ENCODE measurements around the gene AATF. TPM values are rescaled to one million over a fixed set of nuclear protein-coding genes. Genes with fewer than 3 reads are reported as not detected.

The AATF gene
- total and polyA plus RNA-seq, 9 of the 15 experiments (the other 6 are each of a cell fraction or from before 2014, with no cell fraction given) = 34.5 to 133 (median 90.1) TPM

DNA sequence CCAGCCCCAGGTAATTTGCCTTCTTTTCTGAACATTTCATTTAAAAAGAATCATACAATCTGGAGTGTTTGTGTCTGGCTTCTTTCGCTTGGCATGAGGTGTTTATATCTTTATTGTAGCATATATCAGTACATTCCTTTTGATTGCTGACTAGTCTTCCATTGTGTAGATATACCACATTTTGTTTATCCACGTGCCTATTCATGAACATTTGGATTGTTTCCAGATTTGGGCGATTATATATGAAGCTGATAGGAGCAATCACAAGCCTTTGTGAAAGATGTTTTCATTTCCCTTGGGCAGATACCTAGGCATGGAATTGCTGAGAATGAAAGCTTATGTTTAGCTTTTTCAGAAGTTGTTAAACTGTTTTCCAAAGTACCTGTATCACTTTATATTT, 120.3 kb downstream of the AATF start:
- Histone ChIP-seq H2AFZ (ENCODE audit: low read depth, low read length) (no peak overlapping the region), H3K4me2 (ENCODE audit: insufficient read depth, low read length) (no peak overlapping the region), H3K9me3 (replicated peaks; ENCODE audit: control insufficient read depth, insufficient read depth, low read depth, low read length) (peaks cover 2% of the 10 kb centered on the region; the same call in 1 of the 2 replicates), H3K4me3 (no peak overlapping the region), H3K27ac (ENCODE audit: extremely low read depth, low read depth, low read length) (no peak overlapping the region), H3K9me1 (ENCODE audit: control insufficient read depth, insufficient read depth, low read length) (no peaks in the 10 kb centered on the region), H4K20me1 (replicated peaks; ENCODE audit: control insufficient read depth, insufficient read depth, low read length) (peaks cover 14% of the 10 kb centered on the region; the same call in 1 of the 2 replicates), H3K36me3 (ENCODE audit: control insufficient read depth, insufficient read depth, low read length) (no peaks in the 10 kb centered on the region), H3K79me2 (ENCODE audit: control insufficient read depth, insufficient read depth, low read length) (no peaks in the 10 kb centered on the region), H3K4me1 (replicated peaks in 1 of 2; ENCODE audit: control insufficient read depth in 2 of 2, insufficient read depth in 2 of 2, low read length in 2 of 2) (peaks cover 0 to 12% of the 10 kb centered on the region in 2 experiments; a peak in 2 of 5 replicates), H3K27me3 (ENCODE audit: control insufficient read depth in 2 of 2, insufficient read depth in 2 of 2, low read length in 2 of 2) (peaks cover 45 to 62% of the 10 kb centered on the region in 2 experiments), H3K9ac (ENCODE audit: insufficient read depth in 1 of 2, low read depth in 2 of 2, low read length in 2 of 2) (no peak overlapping the region)
- FAIRE-seq = no peak
- ChIA-PET POLR2A (no interaction called here), CTCF (ENCODE audit: low intra/inter-chr PET ratio) (no interaction called here)
- intact Hi-C loops (cut with micrococcal nuclease) = no loop called here
- no peak for DNase-seq (ENCODE audit: extremely low read depth in 1 of 4, low spot score in 3 of 4)
- BruUV-seq (replicated peaks) = no TSS peak
- in situ Hi-C loops (cut with MboI) = no loop called here
- no peak for ATAC-seq
- 0% methylated on average over 3 of the region's 3 CpGs for WGBS (ENCODE audit: insufficient coverage, low coverage, missing lambda C conversion rate)
- TF ChIP-seq FOXK2 (conservative IDR thresholded peaks at IDR 0.05 in 1 of 2, IDR thresholded peaks at IDR 0.05 in 1 of 2; ENCODE audit: low read depth in 2 of 2) (no peak), ZKSCAN3 (CRISPR knock-in tag; IDR thresholded peaks at IDR 0.05) (no peak), SMAD3 (CRISPR knock-in tag; conservative IDR thresholded peaks at IDR 0.05) (no peak), NUFIP1 (IDR thresholded peaks at IDR 0.05; ENCODE audit: partially characterized antibody) (no peak)
- TF ChIP-seq, protein P1, sequence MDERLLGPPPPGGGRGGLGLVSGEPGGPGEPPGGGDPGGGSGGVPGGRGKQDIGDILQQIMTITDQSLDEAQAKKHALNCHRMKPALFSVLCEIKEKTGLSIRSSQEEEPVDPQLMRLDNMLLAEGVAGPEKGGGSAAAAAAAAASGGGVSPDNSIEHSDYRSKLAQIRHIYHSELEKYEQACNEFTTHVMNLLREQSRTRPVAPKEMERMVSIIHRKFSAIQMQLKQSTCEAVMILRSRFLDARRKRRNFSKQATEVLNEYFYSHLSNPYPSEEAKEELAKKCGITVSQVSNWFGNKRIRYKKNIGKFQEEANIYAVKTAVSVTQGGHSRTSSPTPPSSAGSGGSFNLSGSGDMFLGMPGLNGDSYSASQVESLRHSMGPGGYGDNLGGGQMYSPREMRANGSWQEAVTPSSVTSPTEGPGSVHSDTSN (CRISPR knock-in tag; IDR thresholded peaks at IDR 0.05; ENCODE audit: low read depth) = no peak
- TF ChIP-seq, protein P1 (tag; conservative IDR thresholded peaks at IDR 0.05; ENCODE audit: low read depth) = no peak
- TF ChIP-seq, protein P2, sequence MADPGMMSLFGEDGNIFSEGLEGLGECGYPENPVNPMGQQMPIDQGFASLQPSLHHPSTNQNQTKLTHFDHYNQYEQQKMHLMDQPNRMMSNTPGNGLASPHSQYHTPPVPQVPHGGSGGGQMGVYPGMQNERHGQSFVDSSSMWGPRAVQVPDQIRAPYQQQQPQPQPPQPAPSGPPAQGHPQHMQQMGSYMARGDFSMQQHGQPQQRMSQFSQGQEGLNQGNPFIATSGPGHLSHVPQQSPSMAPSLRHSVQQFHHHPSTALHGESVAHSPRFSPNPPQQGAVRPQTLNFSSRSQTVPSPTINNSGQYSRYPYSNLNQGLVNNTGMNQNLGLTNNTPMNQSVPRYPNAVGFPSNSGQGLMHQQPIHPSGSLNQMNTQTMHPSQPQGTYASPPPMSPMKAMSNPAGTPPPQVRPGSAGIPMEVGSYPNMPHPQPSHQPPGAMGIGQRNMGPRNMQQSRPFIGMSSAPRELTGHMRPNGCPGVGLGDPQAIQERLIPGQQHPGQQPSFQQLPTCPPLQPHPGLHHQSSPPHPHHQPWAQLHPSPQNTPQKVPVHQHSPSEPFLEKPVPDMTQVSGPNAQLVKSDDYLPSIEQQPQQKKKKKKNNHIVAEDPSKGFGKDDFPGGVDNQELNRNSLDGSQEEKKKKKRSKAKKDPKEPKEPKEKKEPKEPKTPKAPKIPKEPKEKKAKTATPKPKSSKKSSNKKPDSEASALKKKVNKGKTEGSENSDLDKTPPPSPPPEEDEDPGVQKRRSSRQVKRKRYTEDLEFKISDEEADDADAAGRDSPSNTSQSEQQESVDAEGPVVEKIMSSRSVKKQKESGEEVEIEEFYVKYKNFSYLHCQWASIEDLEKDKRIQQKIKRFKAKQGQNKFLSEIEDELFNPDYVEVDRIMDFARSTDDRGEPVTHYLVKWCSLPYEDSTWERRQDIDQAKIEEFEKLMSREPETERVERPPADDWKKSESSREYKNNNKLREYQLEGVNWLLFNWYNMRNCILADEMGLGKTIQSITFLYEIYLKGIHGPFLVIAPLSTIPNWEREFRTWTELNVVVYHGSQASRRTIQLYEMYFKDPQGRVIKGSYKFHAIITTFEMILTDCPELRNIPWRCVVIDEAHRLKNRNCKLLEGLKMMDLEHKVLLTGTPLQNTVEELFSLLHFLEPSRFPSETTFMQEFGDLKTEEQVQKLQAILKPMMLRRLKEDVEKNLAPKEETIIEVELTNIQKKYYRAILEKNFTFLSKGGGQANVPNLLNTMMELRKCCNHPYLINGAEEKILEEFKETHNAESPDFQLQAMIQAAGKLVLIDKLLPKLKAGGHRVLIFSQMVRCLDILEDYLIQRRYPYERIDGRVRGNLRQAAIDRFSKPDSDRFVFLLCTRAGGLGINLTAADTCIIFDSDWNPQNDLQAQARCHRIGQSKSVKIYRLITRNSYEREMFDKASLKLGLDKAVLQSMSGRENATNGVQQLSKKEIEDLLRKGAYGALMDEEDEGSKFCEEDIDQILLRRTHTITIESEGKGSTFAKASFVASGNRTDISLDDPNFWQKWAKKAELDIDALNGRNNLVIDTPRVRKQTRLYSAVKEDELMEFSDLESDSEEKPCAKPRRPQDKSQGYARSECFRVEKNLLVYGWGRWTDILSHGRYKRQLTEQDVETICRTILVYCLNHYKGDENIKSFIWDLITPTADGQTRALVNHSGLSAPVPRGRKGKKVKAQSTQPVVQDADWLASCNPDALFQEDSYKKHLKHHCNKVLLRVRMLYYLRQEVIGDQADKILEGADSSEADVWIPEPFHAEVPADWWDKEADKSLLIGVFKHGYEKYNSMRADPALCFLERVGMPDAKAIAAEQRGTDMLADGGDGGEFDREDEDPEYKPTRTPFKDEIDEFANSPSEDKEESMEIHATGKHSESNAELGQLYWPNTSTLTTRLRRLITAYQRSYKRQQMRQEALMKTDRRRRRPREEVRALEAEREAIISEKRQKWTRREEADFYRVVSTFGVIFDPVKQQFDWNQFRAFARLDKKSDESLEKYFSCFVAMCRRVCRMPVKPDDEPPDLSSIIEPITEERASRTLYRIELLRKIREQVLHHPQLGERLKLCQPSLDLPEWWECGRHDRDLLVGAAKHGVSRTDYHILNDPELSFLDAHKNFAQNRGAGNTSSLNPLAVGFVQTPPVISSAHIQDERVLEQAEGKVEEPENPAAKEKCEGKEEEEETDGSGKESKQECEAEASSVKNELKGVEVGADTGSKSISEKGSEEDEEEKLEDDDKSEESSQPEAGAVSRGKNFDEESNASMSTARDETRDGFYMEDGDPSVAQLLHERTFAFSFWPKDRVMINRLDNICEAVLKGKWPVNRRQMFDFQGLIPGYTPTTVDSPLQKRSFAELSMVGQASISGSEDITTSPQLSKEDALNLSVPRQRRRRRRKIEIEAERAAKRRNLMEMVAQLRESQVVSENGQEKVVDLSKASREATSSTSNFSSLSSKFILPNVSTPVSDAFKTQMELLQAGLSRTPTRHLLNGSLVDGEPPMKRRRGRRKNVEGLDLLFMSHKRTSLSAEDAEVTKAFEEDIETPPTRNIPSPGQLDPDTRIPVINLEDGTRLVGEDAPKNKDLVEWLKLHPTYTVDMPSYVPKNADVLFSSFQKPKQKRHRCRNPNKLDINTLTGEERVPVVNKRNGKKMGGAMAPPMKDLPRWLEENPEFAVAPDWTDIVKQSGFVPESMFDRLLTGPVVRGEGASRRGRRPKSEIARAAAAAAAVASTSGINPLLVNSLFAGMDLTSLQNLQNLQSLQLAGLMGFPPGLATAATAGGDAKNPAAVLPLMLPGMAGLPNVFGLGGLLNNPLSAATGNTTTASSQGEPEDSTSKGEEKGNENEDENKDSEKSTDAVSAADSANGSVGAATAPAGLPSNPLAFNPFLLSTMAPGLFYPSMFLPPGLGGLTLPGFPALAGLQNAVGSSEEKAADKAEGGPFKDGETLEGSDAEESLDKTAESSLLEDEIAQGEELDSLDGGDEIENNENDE (IDR thresholded peaks at IDR 0.05; ENCODE audit: low read depth, low read length) = no peak
- TF ChIP-seq, protein P3, sequence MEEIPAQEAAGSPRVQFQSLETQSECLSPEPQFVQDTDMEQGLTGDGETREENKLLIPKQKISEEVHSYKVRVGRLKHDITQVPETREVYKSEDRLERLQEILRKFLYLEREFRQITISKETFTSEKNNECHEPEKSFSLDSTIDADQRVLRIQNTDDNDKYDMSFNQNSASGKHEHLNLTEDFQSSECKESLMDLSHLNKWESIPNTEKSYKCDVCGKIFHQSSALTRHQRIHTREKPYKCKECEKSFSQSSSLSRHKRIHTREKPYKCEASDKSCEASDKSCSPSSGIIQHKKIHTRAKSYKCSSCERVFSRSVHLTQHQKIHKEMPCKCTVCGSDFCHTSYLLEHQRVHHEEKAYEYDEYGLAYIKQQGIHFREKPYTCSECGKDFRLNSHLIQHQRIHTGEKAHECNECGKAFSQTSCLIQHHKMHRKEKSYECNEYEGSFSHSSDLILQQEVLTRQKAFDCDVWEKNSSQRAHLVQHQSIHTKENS (CRISPR knock-in tag; IDR thresholded peaks at IDR 0.05) = no peak
